Stimulated activated CD4-positive, alpha-beta T cell treated with anti-CD3 and anti-CD28 coated beads, Interleukin-12 subunit alpha, Interleukin-12 subunit beta, amount 100 ng/mL, for 24 hours (primary cell): ENCODE results near the gene IFNG-AS1.

Source experiments
- DNase-seq, 2 experiments: peaks; one replicate each; pipeline ENCODE4 v3.0.0-alpha.2; 2020; ENCODE audit warnings: low read depth in 2 of 2

The IFNG-AS1 gene

DNA sequence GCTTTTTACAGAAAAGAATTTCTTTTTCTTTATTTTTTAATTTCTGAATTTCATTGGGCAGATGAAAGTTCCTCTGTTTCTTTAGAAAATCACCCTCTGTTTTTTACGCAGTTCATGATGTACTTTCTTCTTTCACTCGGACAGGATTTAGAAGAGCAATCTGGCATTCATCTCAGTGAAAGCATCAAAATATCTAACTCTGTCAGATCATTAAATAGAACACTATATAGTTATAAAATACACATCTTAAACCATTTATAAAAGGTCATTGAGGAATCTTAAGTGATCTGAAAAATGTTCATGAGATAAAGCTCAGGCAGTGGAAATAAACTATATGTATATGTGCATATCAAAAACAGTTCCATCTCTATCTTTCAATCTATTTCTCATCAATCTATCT is 3.9 kb downstream of the IFNG-AS1 start:
- DNase-seq, result no peak

GRCh38 chr12:67994046-67994445 is 4.8 kb downstream of the IFNG-AS1 start:
- DNase-seq, result no peak

- no peak for DNase-seq
These were observed 7.1 kb downstream of the IFNG-AS1 start for GRCh38 chr12:67996347-67996746.

DNA sequence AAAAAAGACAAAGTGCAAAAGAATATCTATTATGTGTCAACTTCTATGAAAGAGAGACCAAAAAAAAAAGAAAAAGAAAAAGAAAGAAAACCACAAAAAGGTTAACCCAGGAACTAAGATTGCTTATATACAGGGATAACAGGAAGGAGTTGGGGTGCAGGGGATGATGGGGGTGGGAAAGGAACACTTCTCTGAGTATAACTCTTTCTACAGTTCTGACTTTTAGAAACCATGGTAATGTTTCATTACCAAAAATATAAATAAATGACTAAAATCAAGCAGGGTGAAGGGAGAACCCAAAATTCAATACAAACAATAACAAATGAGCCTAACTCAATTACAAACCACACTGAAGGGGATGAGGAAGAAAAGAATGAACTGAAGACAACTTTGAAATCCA is 9.1 kb downstream of the IFNG-AS1 start:
- DNase-seq, result no peak

- no peak for DNase-seq
These were observed 10.0 kb downstream of the IFNG-AS1 start for GRCh38 chr12:67999244-67999643.

DNA sequence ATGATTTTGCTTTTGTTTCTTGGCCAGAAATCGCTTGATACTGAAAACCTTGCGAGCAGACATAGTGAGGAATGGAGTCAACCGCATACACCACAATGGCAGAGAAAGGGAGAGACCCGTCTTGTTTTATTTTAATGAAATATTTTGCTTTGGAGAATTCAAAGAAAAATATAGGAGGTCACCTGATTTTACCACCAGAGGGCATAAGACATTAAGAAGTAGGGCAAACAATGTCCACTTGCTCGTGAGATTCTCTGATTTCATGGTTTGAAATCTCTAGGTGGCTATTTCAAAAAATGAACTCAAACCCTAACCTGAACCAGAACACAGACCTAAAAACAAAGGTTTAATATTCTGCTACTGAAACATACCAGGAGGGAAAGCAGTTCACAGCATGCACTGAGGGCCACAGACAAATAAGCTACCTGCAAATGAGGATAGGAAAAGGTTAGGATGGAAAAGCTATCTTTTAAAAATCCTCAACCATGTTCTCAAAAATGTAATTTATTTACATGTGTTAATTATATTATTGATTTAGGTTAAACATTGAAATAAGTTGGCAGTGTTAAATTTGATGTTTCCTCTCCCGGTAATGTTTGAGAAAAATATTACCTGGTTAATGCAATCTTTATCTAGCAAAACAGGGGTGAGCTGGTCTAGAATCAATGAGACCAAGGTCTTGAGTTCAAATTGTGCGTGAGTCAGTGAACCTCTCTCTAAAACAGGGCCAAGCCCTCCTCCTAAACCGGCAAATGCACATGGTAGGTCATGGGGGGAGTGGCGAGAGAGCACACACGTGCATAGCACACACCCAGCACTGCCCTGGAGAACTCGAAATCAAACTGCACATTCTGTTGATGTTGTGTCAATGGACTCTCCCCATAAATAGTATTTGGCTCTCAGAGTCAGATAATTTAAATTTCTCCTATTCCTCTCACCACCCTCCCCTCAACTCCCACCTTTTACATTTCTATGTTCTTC is 12.5 kb downstream of the IFNG-AS1 start:
- no peak for DNase-seq

GRCh38 chr12:68003777-68004176 is 14.5 kb downstream of the IFNG-AS1 start:
- DNase-seq, result no peak

DNA sequence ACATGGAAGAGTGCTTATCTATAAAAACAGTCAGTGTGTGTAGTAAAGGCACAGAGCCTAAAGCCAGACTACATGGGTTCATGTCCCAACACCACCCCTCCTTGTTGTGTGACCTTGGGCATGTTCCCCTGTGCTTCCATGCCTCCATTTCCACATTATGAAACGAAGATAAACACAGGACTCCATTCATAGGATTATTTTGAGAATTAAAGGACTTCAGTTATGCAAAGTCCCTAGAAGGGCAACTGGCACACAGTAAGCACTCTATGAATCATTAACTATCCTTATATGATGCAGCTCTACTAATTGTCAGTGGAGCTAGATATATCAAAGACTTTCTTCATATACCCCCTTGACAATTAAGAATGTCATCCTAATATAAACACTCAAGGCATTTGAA is 17.8 kb downstream of the IFNG-AS1 start:
- DNase-seq, result no peak

DNA sequence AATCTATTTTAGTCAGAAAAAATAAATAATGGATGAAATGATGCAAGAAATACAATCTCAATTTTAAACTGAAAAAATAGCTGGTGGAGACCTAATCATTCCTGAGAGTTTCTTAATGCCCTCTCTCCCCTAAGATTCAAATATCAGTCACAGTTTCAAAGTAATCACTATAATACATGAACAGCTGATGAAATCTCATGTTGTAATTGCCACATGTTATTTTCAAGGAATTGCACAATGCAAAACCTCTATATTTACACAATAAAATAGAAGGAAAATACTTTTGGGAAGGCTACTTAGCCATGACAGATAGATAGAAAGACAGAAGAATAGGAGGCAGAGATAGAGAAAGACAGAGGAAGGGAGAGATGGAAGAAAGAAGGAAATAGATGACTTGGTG is 18.2 kb downstream of the IFNG-AS1 start:
- no peak for DNase-seq

DNA sequence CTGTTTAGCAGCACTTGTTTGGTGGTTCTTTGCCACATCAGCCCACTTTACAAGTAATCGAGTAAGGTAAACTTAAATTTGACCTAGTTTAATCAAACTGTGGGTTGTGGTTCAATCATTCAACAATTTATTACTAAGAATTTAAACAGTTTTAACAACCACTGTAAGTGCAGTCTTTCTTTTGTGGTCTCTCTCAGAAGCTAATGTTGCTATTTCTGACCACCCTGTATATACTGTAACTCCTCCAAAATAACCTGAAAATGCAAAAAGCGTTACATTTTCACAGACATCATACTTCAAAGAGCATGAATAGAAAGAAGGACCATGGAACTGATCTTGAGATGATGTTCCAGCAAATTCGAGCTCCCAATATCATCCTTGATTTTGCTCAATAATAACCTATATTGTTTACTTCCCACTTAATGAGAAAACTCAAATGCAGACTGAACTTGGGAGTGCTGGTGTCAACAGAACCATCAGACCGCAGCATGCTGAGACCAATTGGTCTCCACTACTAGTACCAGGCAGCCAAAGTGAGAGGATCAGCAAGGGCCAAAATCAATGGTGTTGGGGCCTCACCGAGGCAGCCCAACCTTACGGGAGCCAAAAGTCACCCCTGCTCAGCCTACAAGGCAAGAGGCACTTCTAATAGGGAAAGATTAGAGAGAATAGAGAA is 22.1 kb downstream of the IFNG-AS1 start:
- DNase-seq, result no peak

GRCh38 chr12:68011882-68012207 is 22.6 kb downstream of the IFNG-AS1 start:
- DNase-seq, result no peak

DNA sequence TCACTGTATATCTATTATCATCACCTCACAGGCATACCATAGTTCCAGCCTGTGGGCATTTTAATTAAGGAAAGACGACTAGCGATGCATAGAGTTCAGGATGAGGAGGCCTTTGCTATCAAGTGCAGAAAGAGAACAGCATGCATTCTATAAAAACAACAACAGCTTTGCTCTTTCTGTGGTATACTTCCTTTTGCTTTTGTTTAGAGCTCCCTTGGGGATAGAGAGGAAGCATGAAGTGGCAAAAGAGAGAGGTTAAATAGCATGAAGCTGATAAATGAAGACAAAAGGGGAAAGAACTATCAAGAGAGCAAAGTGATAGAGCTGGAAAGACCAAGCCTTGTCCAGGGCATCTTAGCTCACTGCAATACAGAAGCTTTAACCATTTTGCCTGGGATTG is 23.5 kb downstream of the IFNG-AS1 start:
- no peak for DNase-seq

DNA sequence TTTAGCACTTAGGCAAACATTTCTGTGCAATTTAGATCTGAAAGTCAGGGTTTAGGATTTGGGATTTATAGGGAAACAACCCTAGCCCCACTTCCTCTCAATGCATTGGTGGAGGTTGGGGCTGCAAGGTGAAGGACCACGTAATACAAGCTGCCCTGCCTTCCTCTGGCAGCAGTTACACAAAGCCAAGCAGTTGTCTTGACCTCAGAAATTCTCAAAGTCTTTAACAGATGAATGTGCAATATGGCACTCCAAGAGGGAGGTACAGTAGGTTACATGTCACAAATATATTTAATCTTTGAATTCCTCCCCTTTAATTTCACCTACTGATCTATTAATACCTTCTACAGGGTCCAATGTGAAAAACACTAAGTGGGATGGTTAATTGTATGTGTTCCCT is 23.9 kb downstream of the IFNG-AS1 start:
- no peak for DNase-seq

DNA sequence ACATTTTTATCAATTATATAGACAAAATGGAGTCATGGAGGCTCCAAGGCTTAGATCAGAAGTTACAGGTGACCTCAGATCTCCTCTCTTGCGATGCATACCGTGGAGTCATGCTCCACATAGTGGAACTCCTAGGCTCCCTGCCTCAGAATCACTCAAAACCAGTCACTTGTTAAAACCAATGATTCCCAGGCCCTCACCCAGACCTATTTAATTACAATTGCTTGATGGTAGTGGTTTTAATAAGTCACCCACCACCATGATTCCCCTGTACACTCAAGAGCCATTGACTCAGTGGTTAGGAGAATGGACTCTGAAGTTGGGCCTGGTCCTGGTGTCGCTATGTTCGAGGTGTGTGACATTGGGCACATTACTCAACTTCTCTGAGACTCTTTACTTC is 26.9 kb downstream of the IFNG-AS1 start:
- DNase-seq, result no peak

DNA sequence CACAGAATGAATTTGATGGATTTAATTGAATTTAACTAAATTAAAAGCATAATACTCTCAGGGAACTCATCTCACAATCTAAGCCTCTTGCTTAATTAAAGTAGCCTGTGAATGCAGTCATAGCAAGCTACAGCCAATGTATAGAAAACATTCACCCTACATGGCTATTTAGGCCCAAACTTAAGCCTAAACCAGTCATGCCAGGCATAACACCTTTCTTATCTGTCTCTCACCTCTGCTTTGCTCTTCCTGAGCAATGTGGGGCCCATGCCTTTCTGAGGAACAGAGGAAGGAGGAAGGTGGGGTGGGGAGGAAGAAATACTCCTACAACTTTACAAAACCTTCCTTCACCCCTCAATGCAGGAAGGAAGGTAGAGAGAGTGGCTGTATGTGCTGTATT is 29.1 kb downstream of the IFNG-AS1 start:
- no peak for DNase-seq

GRCh38 chr12:68020049-68020448 is 30.8 kb downstream of the IFNG-AS1 start:
- DNase-seq, result no peak

DNA sequence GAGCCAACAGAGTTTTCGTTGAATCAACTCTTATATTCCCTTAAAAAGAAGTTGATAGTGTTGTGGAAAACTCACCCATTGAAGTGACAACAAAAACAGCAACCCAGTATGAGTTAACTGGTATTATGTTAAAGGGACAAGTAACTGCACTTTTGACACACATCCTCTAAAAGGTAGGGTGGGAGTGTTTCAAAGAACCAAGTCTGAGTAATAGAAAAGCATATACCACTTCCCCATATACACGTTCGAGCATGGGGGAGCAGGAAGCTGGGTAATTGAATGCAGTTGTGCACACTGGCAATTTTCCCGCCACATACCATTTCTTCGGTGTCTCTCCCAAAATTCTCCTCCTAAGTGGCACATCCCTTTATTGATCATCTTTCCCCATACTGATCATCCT is 31.5 kb downstream of the IFNG-AS1 start:
- no peak for DNase-seq

DNA sequence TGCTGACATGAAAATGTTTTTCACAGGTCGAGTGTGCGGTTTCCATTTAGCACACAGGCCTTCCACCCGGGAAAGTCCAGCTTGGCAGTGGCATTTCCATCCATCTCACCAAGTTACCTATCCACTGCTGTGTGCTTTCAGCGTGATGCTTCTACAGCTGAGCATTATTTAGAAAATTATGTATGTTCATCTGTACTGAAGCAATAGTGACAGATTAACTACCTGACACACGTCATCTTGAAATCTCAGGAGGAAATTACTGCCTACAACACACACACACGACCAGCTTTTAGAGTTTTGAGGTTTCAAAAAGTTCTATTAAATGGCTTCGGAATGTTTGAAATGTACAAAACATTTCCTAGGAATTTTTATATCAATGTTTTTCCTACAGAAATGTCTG is 39.4 kb downstream of the IFNG-AS1 start:
- no peak for DNase-seq

DNA sequence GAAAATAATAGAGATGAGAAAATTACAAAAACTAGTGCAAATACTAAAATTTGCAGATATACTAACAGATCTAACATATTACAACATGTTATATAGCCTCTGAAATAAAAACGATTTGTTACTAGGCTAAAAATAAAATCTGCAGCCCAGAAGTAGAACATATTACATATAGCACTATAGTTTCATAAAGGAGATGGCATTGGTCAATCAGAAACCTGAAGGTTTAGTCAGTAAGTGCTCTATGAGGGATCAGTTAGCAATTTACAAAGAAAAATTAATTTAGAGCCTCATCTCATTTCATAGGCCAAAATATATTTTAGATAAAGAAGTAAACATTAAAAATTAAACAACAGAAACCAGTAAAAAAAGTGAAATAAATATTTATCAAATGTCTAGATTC is 41.0 kb downstream of the IFNG-AS1 start:
- no peak for DNase-seq

GRCh38 chr12:68031174-68031573 is 41.9 kb downstream of the IFNG-AS1 start:
- DNase-seq, result no peak

DNA sequence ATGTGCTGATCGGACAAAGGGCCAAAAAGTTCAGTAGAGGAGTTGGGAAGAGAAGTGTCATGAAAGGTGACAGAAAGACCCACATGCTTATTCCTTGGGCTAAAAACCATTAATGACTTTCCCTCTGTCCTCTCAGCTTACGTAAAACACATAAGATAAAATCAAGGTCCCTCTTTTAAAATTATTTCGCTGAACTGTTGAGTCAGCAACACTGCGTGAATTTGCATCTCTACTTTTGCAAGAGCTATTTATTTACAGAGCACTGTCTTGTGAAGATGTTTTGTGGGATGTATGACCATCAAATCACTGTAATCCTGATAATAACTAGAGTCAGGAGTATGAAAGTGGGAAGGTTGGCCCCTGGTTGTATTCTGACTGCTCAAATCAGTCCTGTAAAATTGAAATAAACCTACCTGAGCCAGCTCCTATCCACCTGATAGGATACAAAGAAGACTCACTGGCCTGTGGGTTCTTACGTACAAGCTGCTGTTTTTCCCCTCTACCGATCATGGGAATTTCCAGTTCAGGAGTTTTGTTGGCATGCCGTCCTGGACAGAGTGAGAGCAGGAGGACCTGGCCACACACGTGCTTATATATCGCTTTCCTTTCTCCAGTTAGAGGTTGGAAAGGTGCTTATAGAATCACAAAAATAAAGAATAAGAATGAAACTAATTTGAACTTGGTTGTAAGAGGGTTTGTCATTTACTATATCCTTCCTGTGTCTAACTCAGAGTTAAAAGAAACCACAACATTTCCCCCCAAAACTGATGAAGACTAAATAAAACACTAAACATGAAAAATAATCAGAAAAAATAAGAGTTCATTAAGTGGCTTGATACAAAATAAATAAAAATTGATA is 42.9 kb downstream of the IFNG-AS1 start:
- DNase-seq, result no peak

GRCh38 chr12:68034567-68034966 is 45.3 kb downstream of the IFNG-AS1 start:
- no peak for DNase-seq
